IMR-90 (cell line): ENCODE measurements around the gene ZIC3. TPM values are rescaled to one million over a fixed set of nuclear protein-coding genes. Genes with fewer than 3 reads are reported as not detected.

ENCODE experiments used
- ATAC-seq: fragments of 200-7000 bp; cut with Tn5 transposase; 2 replicates; pipeline ENCODE4 v1.9.1; 2020; ENCODE audit warnings: low read depth, mild to moderate bottlenecking, moderate library complexity
- BruUV-seq: library from RNA; stranded (reverse); fragments of 400-500 nt; replicated peaks from 2 replicates; lab custom pipeline; 2021; lab: Mats Ljungman, UMichigan
- CTCF ChIA-PET: fragments of 300-600 bp; formaldehyde crosslinking; extraction: SDS; loops from one replicate; lab custom pipeline; 2021; ENCODE audit warnings: antibody characterized with exemption; lab: Yijun Ruan, JAX
- POLR2A ChIA-PET: fragments of 300-600 bp; sonication (Branson Sonifier 250); formaldehyde crosslinking; loops from one replicate; lab custom pipeline; 2022; ENCODE audit warnings: antibody characterized with exemption; ENCODE audit not compliant: unreplicated experiment; lab: Charles Lee
- DNase-seq: peaks from one replicate; pipeline ENCODE4 v3.0.0; 2013
- H2AFZ ChIP-seq: replicated peaks from 2 replicates; pipeline ENCODE3; 2013; ENCODE audit warnings: low read length, mild to moderate bottlenecking; ENCODE audit not compliant: poor library complexity
- H2AK5ac ChIP-seq: 2 replicates; pipeline ENCODE4 v1.6.1; 2013; ENCODE audit warnings: low read depth, low read length, inconsistent platforms
- H2AK9ac ChIP-seq: replicated peaks from 2 replicates; pipeline ENCODE3; 2013; ENCODE audit warnings: mild to moderate bottlenecking, low read depth, low read length, moderate library complexity; ENCODE audit not compliant: poor library complexity
- H2BK120ac ChIP-seq: 2 replicates; pipeline ENCODE4 v1.6.1; 2013; ENCODE audit warnings: low read depth, low read length, inconsistent platforms
- H2BK15ac ChIP-seq: 3 replicates; pipeline ENCODE4 v1.6.1; 2013; ENCODE audit warnings: low read depth, low read length, inconsistent platforms
- H2BK20ac ChIP-seq: 2 replicates; pipeline ENCODE4 v1.6.1; 2013; ENCODE audit warnings: low read depth, mild to moderate bottlenecking, inconsistent platforms, low read length, moderate library complexity
- H2BK5ac ChIP-seq: 2 replicates; pipeline ENCODE4 v1.6.1; 2013; ENCODE audit warnings: mild to moderate bottlenecking, low read depth, low read length, inconsistent platforms; ENCODE audit not compliant: poor library complexity, severe bottlenecking
- H3K14ac ChIP-seq: replicated peaks from 2 replicates; pipeline ENCODE4 v1.6.1; 2013; ENCODE audit warnings: low read depth, low read length, inconsistent platforms
- H3K18ac ChIP-seq: 2 replicates; pipeline ENCODE4 v1.6.1; 2013; ENCODE audit warnings: low read depth, low read length, control low read depth
- H3K23ac ChIP-seq: 2 replicates; pipeline ENCODE4 v1.6.1; 2013; ENCODE audit warnings: low read depth, low read length, inconsistent platforms
- H3K27ac ChIP-seq: 2 replicates; pipeline ENCODE4 v1.5.1; 2013; ENCODE audit warnings: mild to moderate bottlenecking, control low read depth, low read length; ENCODE audit not compliant: insufficient read depth
- H3K27me3 ChIP-seq: 2 replicates; pipeline ENCODE4 v1.6.1; 2013; ENCODE audit warnings: low read length; ENCODE audit not compliant: control insufficient read depth, insufficient read depth
- H3K36me3 ChIP-seq: 2 replicates; pipeline ENCODE4 v1.6.1; 2013; ENCODE audit warnings: low read length, mixed read lengths; ENCODE audit not compliant: control insufficient read depth, insufficient read depth
- H3K4ac ChIP-seq: 2 replicates; pipeline ENCODE4 v1.6.1; 2013; ENCODE audit warnings: low read depth, low read length, inconsistent platforms
- H3K4me1 ChIP-seq: 2 replicates; pipeline ENCODE4 v1.6.1; 2013; ENCODE audit warnings: low read length, mixed read lengths; ENCODE audit not compliant: control insufficient read depth, insufficient read depth
- H3K4me2 ChIP-seq: 2 replicates; pipeline ENCODE4 v1.6.1; 2013; ENCODE audit warnings: low read depth, mild to moderate bottlenecking, control low read depth, low read length, moderate library complexity
- H3K4me3 ChIP-seq: 2 replicates; pipeline ENCODE4 v1.5.1; 2013; ENCODE audit warnings: low read depth, mild to moderate bottlenecking, control low read depth, low read length, moderate library complexity; ENCODE audit not compliant: insufficient read depth
- H3K56ac ChIP-seq: 2 replicates; pipeline ENCODE4 v1.6.1; 2013; ENCODE audit warnings: low read length, inconsistent platforms; ENCODE audit not compliant: insufficient read depth; ENCODE audit errors: extremely low read depth
- H3K79me1 ChIP-seq, 2 experiments: 2 replicates each; pipeline ENCODE4 v1.6.1; 2013; ENCODE audit warnings: low read length in 2 of 2, inconsistent platforms in 1 of 2, low read depth in 1 of 2
- H3K9ac ChIP-seq: 2 replicates; pipeline ENCODE4 v1.6.1; 2013; ENCODE audit warnings: low read depth, low read length, control low read depth
- H3K9me1 ChIP-seq: 2 replicates; pipeline ENCODE4 v1.6.1; 2013; ENCODE audit warnings: low read length, inconsistent platforms; ENCODE audit not compliant: insufficient read depth
- H3K9me3 ChIP-seq: 2 replicates; pipeline ENCODE4 v1.6.1; 2013; ENCODE audit warnings: low read length; ENCODE audit not compliant: control insufficient read depth, insufficient read depth
- H4K20me1 ChIP-seq: 2 replicates; pipeline ENCODE4 v1.6.1; 2013; ENCODE audit warnings: low read length, inconsistent platforms; ENCODE audit not compliant: insufficient read depth
- H4K5ac ChIP-seq: 2 replicates; pipeline ENCODE4 v1.6.1; 2013; ENCODE audit warnings: mild to moderate bottlenecking, low read depth, low read length, control low read depth
- H4K8ac ChIP-seq, 2 experiments: 2 replicates each; pipeline ENCODE4 v1.6.1; 2013; ENCODE audit warnings: low read depth in 2 of 2, low read length in 2 of 2, control low read depth in 1 of 2, inconsistent platforms in 1 of 2
- H4K91ac ChIP-seq: 2 replicates; pipeline ENCODE4 v1.6.1; 2013; ENCODE audit warnings: low read depth, low read length, inconsistent platforms; ENCODE audit not compliant: insufficient read depth
- BHLHE40 ChIP-seq: fragments of 150-350 bp; IDR thresholded peaks from 2 replicates; pipeline ENCODE4 v1.6.1; 2016; ENCODE audit warnings: mild to moderate bottlenecking, low read depth, low read length
- CEBPB ChIP-seq: IDR thresholded peaks from 2 replicates; pipeline ENCODE4 v1.6.1; 2012; ENCODE audit warnings: low read depth, low read length, improper control_type of control experiment
- CHD1 ChIP-seq: IDR thresholded peaks from 2 replicates; pipeline ENCODE4 v1.6.1; 2012; ENCODE audit warnings: low read depth, low read length, improper control_type of control experiment
- CTCF ChIP-seq: conservative IDR thresholded peaks from 2 replicates; pipeline ENCODE4 v1.5.1; 2012; ENCODE audit warnings: mild to moderate bottlenecking, low read depth, low read length, improper control_type of control experiment
- ELK1 ChIP-seq: fragments of 150-350 bp; IDR thresholded peaks from 2 replicates; pipeline ENCODE4 v1.6.1; 2016; ENCODE audit warnings: low read depth, mild to moderate bottlenecking, low read length, moderate library complexity, borderline replicate concordance
- FOS ChIP-seq: fragments of 150-350 bp; IDR thresholded peaks from 2 replicates; pipeline ENCODE4 v1.6.1; 2016; ENCODE audit warnings: low read depth, low read length
- MAFK ChIP-seq: IDR thresholded peaks from 2 replicates; pipeline ENCODE4 v1.6.1; 2012; ENCODE audit warnings: low read depth, low read length, improper control_type of control experiment
- MAZ ChIP-seq: IDR thresholded peaks from 2 replicates; pipeline ENCODE4 v1.6.1; 2012; ENCODE audit warnings: low read depth, mild to moderate bottlenecking, low read length, improper control_type of control experiment, moderate library complexity, borderline replicate concordance
- MXI1 ChIP-seq: IDR thresholded peaks from 2 replicates; pipeline ENCODE4 v1.6.1; 2012; ENCODE audit warnings: low read depth, mild to moderate bottlenecking, low read length, moderate library complexity, borderline replicate concordance
- NFE2L2 ChIP-seq: fragments of 150-350 bp; IDR thresholded peaks from 2 replicates; pipeline ENCODE4 v1.6.1; 2016; ENCODE audit warnings: low read depth, mild to moderate bottlenecking, low read length
- POLR2A ChIP-seq: IDR thresholded peaks from 2 replicates; pipeline ENCODE4 v1.6.1; 2012; ENCODE audit warnings: mild to moderate bottlenecking, low read depth, low read length
- RAD21 ChIP-seq: IDR thresholded peaks from 2 replicates; pipeline ENCODE4 v1.6.1; 2012; ENCODE audit warnings: low read length, improper control_type of control experiment
- RFX5 ChIP-seq: IDR thresholded peaks from 2 replicates; pipeline ENCODE4 v1.8.0; 2012; ENCODE audit warnings: low read depth, mild to moderate bottlenecking, low read length, moderate library complexity
- SMC3 ChIP-seq: fragments of 150-350 bp; IDR thresholded peaks from 2 replicates; pipeline ENCODE4 v1.6.1; 2016; ENCODE audit warnings: low read depth, mild to moderate bottlenecking, antibody characterized with exemption, low read length, moderate library complexity
- USF2 ChIP-seq: fragments of 150-350 bp; IDR thresholded peaks from 2 replicates; pipeline ENCODE4 v1.6.1; 2017; ENCODE audit warnings: mild to moderate bottlenecking, antibody characterized with exemption, low read length, low read depth
- WGBS, 2 experiments: methylation state at CpG; one replicate each; pipeline versions ENCODE4 v1.1.5 to v1.1.7; 2013; ENCODE audit warnings: missing lambda C conversion rate in 2 of 2; ENCODE audit not compliant: insufficient read length in 1 of 2; ENCODE audit errors: extremely low coverage in 2 of 2; 5-methylcytosine and 5-hydroxymethylcytosine counted together
- dilution Hi-C: fragments of 300-500 bp; cut with HindIII; formaldehyde crosslinking; loops from one replicate; pipeline ENCODE4 v1.14.3; 2018; ENCODE audit warnings: low sequenced_read_pairs; ENCODE audit not compliant: unreplicated experiment
- in situ Hi-C: fragments of 300-500 bp; cut with MboI; formaldehyde crosslinking; loops from 3 replicates; pipeline ENCODE4 v1.14.3; 2019; ENCODE audit warnings: low sequenced_read_pairs, inconsistent platforms, mixed read lengths
- intact Hi-C: fragments of 100-400 bp; cut with micrococcal nuclease; formaldehyde crosslinking; loops from 2 replicates; pipeline ENCODE4 v1.10.0; 2022
- polyA plus RNA-seq, 3 experiments: library from polyadenylated mRNA; depleted of rRNA; stranded (reverse); fragments of >200 nt; gene quantifications; 2 replicates each; pipeline ENCODE4 v1.2.3, GENCODE V29; 2012; ENCODE audit warnings: low replicate concordance in 1 of 3
- total RNA-seq: library from RNA; depleted of rRNA; stranded (reverse); fragments of >200 nt; gene quantifications from 2 replicates; pipeline ENCODE4 v1.2.3, GENCODE V29; 2012

Gene ZIC3
- total and polyA plus RNA-seq, 2 of the 4 experiments (the other 2 are of a cell fraction) = not detected

GRCh38 chrX:137563681-137564651 is 2.0 kb upstream of the ZIC3 start:
- intact Hi-C loops (no loop called here), in situ Hi-C loops (no loop called here), dilution Hi-C loops (no loop called here)
- CTCF ChIA-PET = no interaction called here
- POLR2A ChIA-PET = no interaction called here
- ATAC-seq = no peak
- no peaks in the 10 kb centered on the region for H4K20me1 ChIP-seq
- no peaks in the 10 kb centered on the region for H3K79me1 ChIP-seq
- H3K23ac ChIP-seq = no peak overlapping the region
- no peaks in the 10 kb centered on the region for H3K4me1 ChIP-seq
- H2BK15ac ChIP-seq = no peak overlapping the region
- H2AFZ ChIP-seq = no peak overlapping the region
- H2BK120ac ChIP-seq = no peak overlapping the region
- 100% methylated on average over 1 of the region's 37 CpGs; no CpG with 5 or more reads in 1 of the 2 experiments for WGBS, 2 experiments
- no peak overlapping the region for H2BK20ac ChIP-seq
- H3K9me3 ChIP-seq = peaks cover 10% of the 10 kb centered on the region; the same call in 1 of the 2 replicates
- no peak overlapping the region for H2BK5ac ChIP-seq
- no peak overlapping the region for H2AK5ac ChIP-seq
- no peak overlapping the region for H3K56ac ChIP-seq
- BruUV-seq = no TSS peak
- H3K4me2 ChIP-seq = no peak overlapping the region
- H3K27me3 ChIP-seq = peaks cover 27% of the 10 kb centered on the region
- H3K9ac ChIP-seq = no peak overlapping the region
- no peak for DNase-seq
- H4K91ac ChIP-seq = no peak overlapping the region
- H4K5ac ChIP-seq = no peak overlapping the region
- H3K4ac ChIP-seq = no peak overlapping the region
- H3K18ac ChIP-seq = no peak overlapping the region
- no peaks in the 10 kb centered on the region for H3K9me1 ChIP-seq
- no peak overlapping the region for H2AK9ac ChIP-seq
- H4K8ac ChIP-seq = no peak overlapping the region
- H3K14ac ChIP-seq = no peak overlapping the region
- no peaks in the 10 kb centered on the region for H3K36me3 ChIP-seq
- H3K27ac ChIP-seq = no peak overlapping the region
- no peak overlapping the region for H3K4me3 ChIP-seq
- TF ChIP-seq FOS = no peak
- TF ChIP-seq CHD1 = no peak
- TF ChIP-seq MXI1 = no peak
- TF ChIP-seq MAZ = no peak
- TF ChIP-seq POLR2A = no peak
- no peak for TF ChIP-seq MAFK
- TF ChIP-seq CTCF = no peak
- TF ChIP-seq BHLHE40 = no peak
- no peak for TF ChIP-seq RAD21
- no peak for TF ChIP-seq USF2
- TF ChIP-seq CEBPB = no peak
- no peak for TF ChIP-seq ELK1
- TF ChIP-seq SMC3 = no peak
- TF ChIP-seq NFE2L2 = no peak
- TF ChIP-seq RFX5 = no peak
